Spinal cord (tissue), 10 donors: ENCODE measurements around the gene GALNT15. TPM values are rescaled to one million over a fixed set of nuclear protein-coding genes. Genes with fewer than 3 reads are reported as not detected.
A peak's percentile ranks its signal among the peaks of the same experiment; 100 is the strongest.

Experiments used
- DNase-seq, 6 donors: peaks; one replicate each; pipeline versions ENCODE4 v3.0.0 to v3.0.0-alpha.2; 2013 to 2015; ENCODE audit warnings: low spot score in 6 of 6, low read depth in 4 of 6
- H3K27ac ChIP-seq: one replicate; pipeline ENCODE4 v1.5.1; 2013; ENCODE audit warnings: low read depth, low read length, control low read depth
- H3K27me3 ChIP-seq: one replicate; pipeline ENCODE4 v1.6.1; 2013; ENCODE audit warnings: low read length; ENCODE audit not compliant: control insufficient read depth, insufficient read depth
- H3K36me3 ChIP-seq: one replicate; pipeline ENCODE4 v1.6.1; 2013; ENCODE audit warnings: low read length; ENCODE audit not compliant: control insufficient read depth, insufficient read depth
- H3K4me1 ChIP-seq: one replicate; pipeline ENCODE4 v1.6.1; 2013; ENCODE audit warnings: low read length; ENCODE audit not compliant: control insufficient read depth, insufficient read depth
- H3K4me3 ChIP-seq: one replicate; pipeline ENCODE4 v1.5.1; 2013; ENCODE audit warnings: low read depth, low read length, control low read depth
- H3K9me3 ChIP-seq: one replicate; pipeline ENCODE4 v1.6.1; 2013; ENCODE audit warnings: low read length; ENCODE audit not compliant: control insufficient read depth, insufficient read depth
- WGBS: methylation state at CpG from one replicate; pipeline ENCODE4 v1.1.5; 2013; ENCODE audit warnings: missing lambda C conversion rate; ENCODE audit not compliant: insufficient coverage; 5-methylcytosine and 5-hydroxymethylcytosine counted together
- polyA plus RNA-seq, 2 donors: library from polyadenylated mRNA; unstranded; fragments of 120-200 nt; gene quantifications; one replicate each; pipeline ENCODE4 v1.2.1, GENCODE V29; 2013; ENCODE audit not compliant: insufficient read length in 2 of 2
- total RNA-seq, 2 donors: library from RNA; depleted of rRNA in 1 of 2; stranded (reverse); fragments of 120-200 nt in 1 of 2; fragments of >200 nt in 1 of 2; gene quantifications; one replicate each; pipeline versions ENCODE4 v1.2.3 to v1.2.4, GENCODE V29; 2013 to 2014
- donor health status: healthy.

GALNT15 gene
- total and polyA plus RNA-seq, 4 donors, result 7.8 to 19.1 (median 10.1) TPM

- no peaks in the 10 kb centered on the region for H3K9me3 ChIP-seq
- H3K4me3 ChIP-seq, result no peak overlapping the region
- DNase-seq, result peak in 1 of 6 donors; percentile 88
- H3K36me3 ChIP-seq, result no peaks in the 10 kb centered on the region
- no peaks in the 10 kb centered on the region for H3K27me3 ChIP-seq
- 46% methylated on average over 3 of the region's 4 CpGs for WGBS
- peaks cover 10% of the 10 kb centered on the region for H3K4me1 ChIP-seq
- H3K27ac ChIP-seq, result peak overlapping the region; percentile 42
These were observed 25.7 kb upstream of the GALNT15 start for GRCh38 chr3:16148783-16149182.

GRCh38 chr3:16150285-16150684, 24.2 kb upstream of the GALNT15 start:
- no peaks in the 10 kb centered on the region for H3K36me3 ChIP-seq
- no peak overlapping the region for H3K4me3 ChIP-seq
- H3K27me3 ChIP-seq, result no peaks in the 10 kb centered on the region
- no CpG with 5 or more reads among the region's 1 CpG for WGBS
- no peak for DNase-seq
- H3K4me1 ChIP-seq, result peaks cover 10% of the 10 kb centered on the region
- no peak overlapping the region for H3K27ac ChIP-seq
- no peaks in the 10 kb centered on the region for H3K9me3 ChIP-seq

GRCh38 chr3:16151109-16151508, 23.4 kb upstream of the GALNT15 start:
- no peak overlapping the region for H3K27ac ChIP-seq
- WGBS, result 73% methylated on average over 3 of the region's 4 CpGs
- no peaks in the 10 kb centered on the region for H3K36me3 ChIP-seq
- peaks cover 10% of the 10 kb centered on the region for H3K4me1 ChIP-seq
- H3K4me3 ChIP-seq, result no peak overlapping the region
- DNase-seq, result peak in 1 of 6 donors; percentile 44
- H3K9me3 ChIP-seq, result no peaks in the 10 kb centered on the region
- H3K27me3 ChIP-seq, result no peaks in the 10 kb centered on the region

GRCh38 chr3:16168211-16168610, 6.3 kb upstream of the GALNT15 start:
- H3K9me3 ChIP-seq, result no peaks in the 10 kb centered on the region
- H3K36me3 ChIP-seq, result no peaks in the 10 kb centered on the region
- no peaks in the 10 kb centered on the region for H3K4me1 ChIP-seq
- no peak for DNase-seq
- WGBS, result 51% methylated on average over 3 of the region's 6 CpGs
- H3K4me3 ChIP-seq, result no peak overlapping the region
- no peaks in the 10 kb centered on the region for H3K27me3 ChIP-seq
- no peak overlapping the region for H3K27ac ChIP-seq

- Histone ChIP-seq H3K9me3 (no peaks in the 10 kb centered on the region), H3K36me3 (no peaks in the 10 kb centered on the region), H3K4me1 (peaks cover 23% of the 10 kb centered on the region), H3K4me3 (no peak overlapping the region), H3K27me3 (peaks cover 3% of the 10 kb centered on the region), H3K27ac (no peak overlapping the region)
- 77% methylated on average over 2 of the region's 2 CpGs for WGBS
- no peak for DNase-seq
These were observed 3.5 kb upstream of the GALNT15 start for GRCh38 chr3:16171009-16171408.

GRCh38 chr3:16171825-16172224, 2.7 kb upstream of the GALNT15 start:
- H3K4me3 ChIP-seq, result no peak overlapping the region
- no peaks in the 10 kb centered on the region for H3K9me3 ChIP-seq
- H3K27me3 ChIP-seq, result peaks cover 3% of the 10 kb centered on the region
- H3K36me3 ChIP-seq, result no peaks in the 10 kb centered on the region
- peaks cover 29% of the 10 kb centered on the region for H3K4me1 ChIP-seq
- H3K27ac ChIP-seq, result no peak overlapping the region
- WGBS, result 75% methylated on average over 1 of the region's 1 CpG
- no peak for DNase-seq

- WGBS, result 74% methylated on average over 5 of the region's 5 CpGs
- H3K27ac ChIP-seq, result no peak overlapping the region
- no peaks in the 10 kb centered on the region for H3K36me3 ChIP-seq
- DNase-seq, result no peak
- H3K27me3 ChIP-seq, result peaks cover 3% of the 10 kb centered on the region
- H3K4me1 ChIP-seq, result peaks cover 35% of the 10 kb centered on the region
- no peak overlapping the region for H3K4me3 ChIP-seq
- H3K9me3 ChIP-seq, result no peaks in the 10 kb centered on the region
These were observed 1.0 kb upstream of the GALNT15 start for GRCh38 chr3:16173283-16174025.

- Histone ChIP-seq H3K36me3 (no peaks in the 10 kb centered on the region), H3K4me1 (peaks cover 39% of the 10 kb centered on the region), H3K27me3 (peaks cover 3% of the 10 kb centered on the region), H3K4me3 (no peak overlapping the region), H3K27ac (no peak overlapping the region), H3K9me3 (no peaks in the 10 kb centered on the region)
- WGBS, result no CpG with 5 or more reads among the region's 1 CpG
- peak in 1 of 6 donors; percentile 24 for DNase-seq
These were observed 489 bp upstream of the GALNT15 start for GRCh38 chr3:16174026-16174355.

- peaks cover 3% of the 10 kb centered on the region for H3K27me3 ChIP-seq
- H3K9me3 ChIP-seq, result no peaks in the 10 kb centered on the region
These were observed 759 bp downstream of the GALNT15 start for GRCh38 chr3:16174976-16175901.

More at GRCh38 chr3:16174976-16175901, 759 bp downstream of the GALNT15 start:
- no peak overlapping the region for H3K4me3 ChIP-seq
- DNase-seq, result no peak
- 85% methylated on average over 12 of the region's 19 CpGs for WGBS
- peaks cover 39% of the 10 kb centered on the region for H3K4me1 ChIP-seq
- H3K36me3 ChIP-seq, result no peaks in the 10 kb centered on the region
- peak overlapping the region; percentile 42 for H3K27ac ChIP-seq
